Nephron (organoid): ENCODE results near the gene SLC49A3.
"Not testable (repeated sequence)": the region's sequence is repeated elsewhere in the genome, so short reads cannot be mapped to it uniquely, and the experiment has no call there.

Source experiments
- H3K27ac Mint-ChIP-seq, 3 experiments: 2 replicates each; pipeline ENCODE4 v1.8.0; 2020; ENCODE audit warnings: mixed read lengths in 3 of 3, mild to moderate bottlenecking in 2 of 3, moderate library complexity in 1 of 3
- H3K27me3 Mint-ChIP-seq: 2 replicates; pipeline ENCODE4 v1.8.0; 2021; ENCODE audit warnings: low read depth, mild to moderate bottlenecking, moderate library complexity, mixed read lengths
- H3K36me3 Mint-ChIP-seq: 2 replicates; pipeline ENCODE4 v1.8.0; 2020; ENCODE audit warnings: low read depth, mixed read lengths
- H3K4me1 Mint-ChIP-seq: 2 replicates; pipeline ENCODE4 v1.8.0; 2020; ENCODE audit warnings: mixed read lengths
- H3K4me3 Mint-ChIP-seq, 3 experiments: 2 replicates each; pipeline ENCODE4 v1.8.0; 2020; ENCODE audit warnings: mild to moderate bottlenecking in 3 of 3, mixed read lengths in 3 of 3, moderate library complexity in 2 of 3
- H3K9me3 Mint-ChIP-seq: 2 replicates; pipeline ENCODE4 v1.8.0; 2020; ENCODE audit warnings: mixed read lengths
- TF ChIP-seq, protein P1 (sequence below), 3 experiments: fragments of 200-600 bp; sonication (generic); IDR thresholded peaks; one replicate each; pipeline ENCODE4 v1.5.0; 2021; ENCODE audit warnings: antibody characterized with exemption in 3 of 3; ENCODE audit not compliant: unreplicated experiment in 3 of 3

Gene SLC49A3

DNA sequence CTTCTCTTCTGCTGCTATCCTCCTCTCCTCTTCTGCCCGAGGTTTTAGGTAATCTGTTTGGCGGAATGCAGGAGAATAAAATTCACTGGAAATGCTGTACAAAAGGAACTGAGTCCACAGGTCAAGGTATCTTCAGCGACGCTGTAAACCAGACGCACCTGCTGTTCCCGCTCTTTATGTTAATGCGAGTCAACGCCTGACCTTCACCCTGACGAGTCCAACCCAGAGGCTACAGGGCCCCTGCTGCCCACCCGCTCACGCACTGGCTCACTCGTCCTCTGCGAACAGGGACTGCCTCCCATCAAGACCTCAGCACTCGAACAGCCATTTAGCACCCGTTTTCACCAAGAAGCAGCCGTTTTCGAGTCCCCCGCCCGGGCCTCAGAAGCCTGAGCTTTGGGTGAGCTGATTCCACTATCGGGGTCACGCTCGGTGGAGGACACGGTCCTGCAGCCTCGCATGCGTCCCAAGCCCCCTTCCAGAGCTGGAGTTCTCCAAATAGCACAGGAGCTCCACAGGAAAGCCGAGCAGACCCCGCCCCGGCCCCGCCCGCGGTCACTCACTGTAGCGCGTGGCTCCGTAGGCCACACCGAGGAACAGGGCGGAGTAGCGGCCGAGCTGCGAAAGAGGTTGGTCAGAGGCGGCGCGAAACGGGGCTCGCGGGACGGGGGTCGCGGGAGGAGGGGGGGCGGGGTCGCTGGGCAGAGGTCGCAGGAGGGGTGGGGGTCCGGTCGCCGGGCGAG, 15.4 kb downstream of the SLC49A3 start:
- Mint-ChIP-seq H3K4me3 (peak overlapping the region; percentile 88 to 94 (median 90)), H3K27ac (peak overlapping the region; percentile 38 to 85 (median 77)), H3K36me3 (peaks cover 22% of the 10 kb centered on the region), H3K27me3 (peaks cover 7% of the 10 kb centered on the region), H3K4me1 (peaks cover 20% of the 10 kb centered on the region), H3K9me3 (no peaks in the 10 kb centered on the region)
- TF ChIP-seq, protein P1, sequence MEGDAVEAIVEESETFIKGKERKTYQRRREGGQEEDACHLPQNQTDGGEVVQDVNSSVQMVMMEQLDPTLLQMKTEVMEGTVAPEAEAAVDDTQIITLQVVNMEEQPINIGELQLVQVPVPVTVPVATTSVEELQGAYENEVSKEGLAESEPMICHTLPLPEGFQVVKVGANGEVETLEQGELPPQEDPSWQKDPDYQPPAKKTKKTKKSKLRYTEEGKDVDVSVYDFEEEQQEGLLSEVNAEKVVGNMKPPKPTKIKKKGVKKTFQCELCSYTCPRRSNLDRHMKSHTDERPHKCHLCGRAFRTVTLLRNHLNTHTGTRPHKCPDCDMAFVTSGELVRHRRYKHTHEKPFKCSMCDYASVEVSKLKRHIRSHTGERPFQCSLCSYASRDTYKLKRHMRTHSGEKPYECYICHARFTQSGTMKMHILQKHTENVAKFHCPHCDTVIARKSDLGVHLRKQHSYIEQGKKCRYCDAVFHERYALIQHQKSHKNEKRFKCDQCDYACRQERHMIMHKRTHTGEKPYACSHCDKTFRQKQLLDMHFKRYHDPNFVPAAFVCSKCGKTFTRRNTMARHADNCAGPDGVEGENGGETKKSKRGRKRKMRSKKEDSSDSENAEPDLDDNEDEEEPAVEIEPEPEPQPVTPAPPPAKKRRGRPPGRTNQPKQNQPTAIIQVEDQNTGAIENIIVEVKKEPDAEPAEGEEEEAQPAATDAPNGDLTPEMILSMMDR (IDR thresholded peaks at IDR 0.05; ENCODE audit: unreplicated experiment in 3 of 3): no peak

DNA sequence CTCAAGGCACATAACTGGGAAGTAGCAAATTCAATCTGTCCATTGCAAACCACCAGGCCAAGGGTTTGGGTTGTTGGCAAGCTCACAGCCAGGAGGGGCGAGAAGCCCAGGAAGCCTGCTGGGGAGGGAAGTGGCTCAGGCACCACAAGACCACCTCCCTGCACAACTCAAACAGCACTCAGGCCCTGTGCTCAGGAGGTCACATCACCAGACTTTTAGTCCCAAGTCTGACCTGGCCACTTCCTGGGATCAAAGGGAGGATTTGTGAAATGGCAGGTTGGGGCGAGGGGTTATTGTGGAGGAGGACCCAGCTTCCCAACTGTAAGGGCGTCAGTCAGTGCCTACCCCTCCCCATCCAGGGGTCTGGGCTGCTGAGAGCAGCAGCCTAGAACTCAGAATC, 17.2 kb downstream of the SLC49A3 start:
- peak overlapping the region; percentile 57 to 70 (median 63) for H3K4me3 Mint-ChIP-seq
- peaks cover 7% of the 10 kb centered on the region for H3K4me1 Mint-ChIP-seq
- peaks cover 22% of the 10 kb centered on the region for H3K36me3 Mint-ChIP-seq
- H3K27me3 Mint-ChIP-seq: no peaks in the 10 kb centered on the region
- H3K9me3 Mint-ChIP-seq: no peaks in the 10 kb centered on the region
- TF ChIP-seq, protein P1 (IDR thresholded peaks at IDR 0.05; ENCODE audit: unreplicated experiment in 3 of 3): no peak
- no peak overlapping the region for H3K27ac Mint-ChIP-seq

DNA sequence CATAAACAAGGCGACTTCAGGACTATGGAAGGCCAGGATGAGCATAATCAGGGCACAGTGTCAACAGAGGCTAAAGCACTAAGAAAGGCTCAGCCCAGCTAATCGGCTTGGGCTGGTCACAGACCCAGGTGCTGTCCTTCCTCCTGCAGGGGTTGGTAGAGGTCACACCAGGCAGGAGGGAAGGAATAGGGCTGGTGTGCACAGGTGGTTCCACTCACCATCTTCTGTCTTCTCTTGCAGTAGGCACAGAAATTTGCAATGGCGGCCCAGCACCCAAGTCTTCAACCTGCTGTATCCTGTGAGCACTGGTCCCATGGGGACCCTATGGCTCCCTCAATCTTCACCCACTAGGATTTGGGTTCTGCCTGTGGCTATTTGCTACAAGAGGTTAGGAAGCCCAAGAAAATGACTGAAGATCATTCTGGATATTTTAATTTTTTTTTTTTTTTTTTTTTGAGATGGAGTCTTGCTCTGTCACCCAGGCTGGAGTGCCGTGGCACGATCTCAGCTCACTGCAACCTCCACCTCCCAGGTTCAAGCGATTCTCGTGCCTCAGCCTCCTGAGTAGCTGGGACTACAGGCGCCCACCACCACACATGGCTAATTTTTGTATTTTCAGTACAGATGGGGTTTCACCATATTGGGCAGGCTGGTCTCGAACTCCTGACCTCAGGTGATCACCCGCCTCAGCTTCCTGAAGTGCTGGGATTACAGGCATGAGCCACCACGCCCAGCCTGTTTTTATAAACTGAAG, 19.0 kb downstream of the SLC49A3 start:
- H3K4me3 Mint-ChIP-seq: peak overlapping the region in 1 of 3 experiments; percentile 43
- H3K9me3 Mint-ChIP-seq, H3K27me3 Mint-ChIP-seq, H3K4me1 Mint-ChIP-seq, H3K27ac Mint-ChIP-seq: not testable (repeated sequence)
- peaks cover 22% of the 10 kb centered on the region for H3K36me3 Mint-ChIP-seq

DNA sequence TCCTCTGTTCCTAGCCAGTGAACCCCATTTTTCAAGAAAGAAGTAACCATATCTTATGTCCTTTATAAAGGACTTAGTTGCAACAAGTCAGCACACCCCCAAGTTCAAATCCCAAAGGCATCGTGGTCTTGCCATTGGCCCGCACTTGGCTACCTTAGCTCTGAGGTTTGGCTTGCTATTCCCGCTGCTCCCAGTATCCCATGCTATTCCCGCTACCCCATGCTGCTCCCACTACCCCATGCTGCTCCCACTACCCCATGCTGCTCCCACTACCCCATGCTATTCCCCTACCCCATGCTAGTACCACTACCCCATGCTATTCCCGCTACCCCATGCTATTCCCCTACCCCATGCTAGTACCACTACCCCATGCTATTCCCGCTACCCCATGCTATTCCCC, 20.7 kb downstream of the SLC49A3 start:
- H3K27me3 Mint-ChIP-seq, H3K9me3 Mint-ChIP-seq, H3K4me3 Mint-ChIP-seq, H3K27ac Mint-ChIP-seq, H3K4me1 Mint-ChIP-seq: not testable (repeated sequence)
- peaks cover 19% of the 10 kb centered on the region for H3K36me3 Mint-ChIP-seq

DNA sequence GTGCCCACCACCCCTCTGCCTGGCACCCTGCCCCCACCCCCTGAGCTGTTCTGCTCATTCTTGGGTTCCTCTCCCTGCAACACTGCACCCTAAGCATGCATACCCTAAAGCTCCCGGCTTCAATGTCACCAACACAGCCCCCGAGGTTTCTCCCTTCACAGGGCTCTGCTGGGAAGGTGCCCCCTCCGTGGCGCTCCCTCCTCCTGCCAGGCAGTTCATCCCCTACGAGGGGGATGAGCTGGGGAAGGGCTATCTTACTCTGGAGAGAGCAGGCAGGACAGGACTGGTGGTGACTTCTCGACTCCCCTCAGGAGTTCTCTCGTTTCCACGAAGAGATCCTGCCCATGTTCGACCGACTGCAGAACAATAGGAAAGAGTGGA, 21.4 kb downstream of the SLC49A3 start:
- Mint-ChIP-seq H3K27me3 (peaks cover under 1% of the 10 kb centered on the region), H3K4me1 (no peaks in the 10 kb centered on the region), H3K36me3 (peaks cover 16% of the 10 kb centered on the region), H3K27ac (no peak overlapping the region), H3K9me3 (no peaks in the 10 kb centered on the region), H3K4me3 (no peak overlapping the region)
- TF ChIP-seq, protein P1 (IDR thresholded peaks at IDR 0.05; ENCODE audit: unreplicated experiment in 3 of 3): no peak

DNA sequence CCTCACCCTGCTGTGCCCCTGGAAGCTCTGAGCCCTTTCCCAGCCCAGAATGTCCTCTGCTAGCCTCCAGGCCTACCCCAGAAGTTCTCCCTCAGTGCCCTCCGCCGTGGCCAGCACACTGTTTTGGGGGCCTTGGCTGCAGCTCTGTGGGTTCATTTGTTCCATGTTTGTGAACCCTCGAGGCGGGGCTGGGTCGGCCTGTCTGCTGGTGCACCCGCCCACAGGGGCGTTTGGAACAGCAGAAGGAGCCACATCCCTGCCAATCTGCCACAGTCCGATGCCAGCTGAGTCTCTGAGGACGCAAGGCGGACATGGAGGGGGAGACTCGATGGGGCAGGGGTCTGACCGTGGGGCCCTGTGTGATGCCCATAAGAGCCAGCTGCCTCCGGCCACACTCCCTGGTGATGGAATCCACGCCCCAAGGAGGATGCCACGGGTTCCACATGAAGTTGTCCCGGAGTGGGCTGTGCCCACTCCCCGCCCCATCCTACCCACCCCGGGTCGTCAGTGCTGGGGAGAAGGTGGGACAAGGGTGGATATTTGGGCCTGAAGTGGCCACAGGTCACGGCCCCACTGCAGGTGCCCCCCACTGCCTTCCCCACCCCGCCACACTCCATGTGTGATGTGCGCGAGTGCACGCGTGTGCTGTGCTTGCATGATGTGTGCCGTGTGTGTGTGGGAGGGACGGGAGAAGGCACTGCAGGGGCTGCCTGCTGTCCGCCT, 22.0 kb downstream of the SLC49A3 start:
- peaks cover 13% of the 10 kb centered on the region for H3K36me3 Mint-ChIP-seq
- no peaks in the 10 kb centered on the region for H3K4me1 Mint-ChIP-seq
- H3K9me3 Mint-ChIP-seq: no peaks in the 10 kb centered on the region
- TF ChIP-seq, protein P1 (IDR thresholded peaks at IDR 0.05; ENCODE audit: unreplicated experiment in 3 of 3): no peak
- no peak overlapping the region for H3K4me3 Mint-ChIP-seq
- peaks cover 3% of the 10 kb centered on the region for H3K27me3 Mint-ChIP-seq
- H3K27ac Mint-ChIP-seq: no peak overlapping the region
